Cerebellar cortex (tissue), 1 donor: ENCODE results near the gene PTPRJ.
A peak's percentile ranks its signal among the peaks of the same experiment; 100 is the strongest.
"Not testable (repeated sequence)": the region's sequence is repeated elsewhere in the genome, so short reads cannot be mapped to it uniquely, and the experiment has no call there.

ENCODE experiments used
- DNase-seq: peaks from one replicate; pipeline ENCODE4 v3.0.0-alpha.2; 2015; ENCODE audit warnings: low spot score

The PTPRJ gene

DNA sequence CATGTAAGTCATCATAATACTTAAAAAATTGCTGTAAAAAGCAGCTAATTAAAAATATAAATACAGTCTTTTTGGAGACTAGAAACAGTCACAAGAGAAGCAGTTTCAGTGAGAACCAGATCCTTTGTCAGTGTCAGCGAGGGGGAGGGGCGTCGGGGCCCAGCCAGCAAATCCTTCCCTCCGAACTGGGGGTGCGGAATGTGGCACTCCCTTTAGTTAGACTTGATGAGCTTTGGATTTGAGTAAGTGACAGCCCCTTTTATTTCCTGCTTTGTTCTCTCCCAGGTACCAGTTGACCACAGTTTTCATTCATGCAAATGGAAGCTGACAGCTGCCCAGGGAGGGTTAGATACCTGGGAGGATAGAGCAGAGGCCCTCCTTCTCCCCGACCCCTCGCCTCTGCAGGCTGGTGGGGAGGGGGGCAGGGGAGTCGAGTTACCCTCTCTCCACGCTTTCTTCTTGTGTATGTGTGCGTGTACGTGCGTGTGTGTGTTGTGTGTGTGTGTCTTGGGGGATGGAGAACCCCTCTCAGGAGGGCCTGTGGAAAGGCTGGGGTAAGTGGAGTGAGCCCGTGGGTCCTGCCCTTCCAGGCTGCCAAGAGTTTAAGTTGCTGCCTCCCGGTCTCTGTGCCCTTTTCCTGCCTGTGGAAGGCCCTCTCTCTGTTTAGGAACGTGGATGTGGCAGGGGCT is 38.3 kb downstream of the PTPRJ start:
- DNase-seq, result no peak

DNA sequence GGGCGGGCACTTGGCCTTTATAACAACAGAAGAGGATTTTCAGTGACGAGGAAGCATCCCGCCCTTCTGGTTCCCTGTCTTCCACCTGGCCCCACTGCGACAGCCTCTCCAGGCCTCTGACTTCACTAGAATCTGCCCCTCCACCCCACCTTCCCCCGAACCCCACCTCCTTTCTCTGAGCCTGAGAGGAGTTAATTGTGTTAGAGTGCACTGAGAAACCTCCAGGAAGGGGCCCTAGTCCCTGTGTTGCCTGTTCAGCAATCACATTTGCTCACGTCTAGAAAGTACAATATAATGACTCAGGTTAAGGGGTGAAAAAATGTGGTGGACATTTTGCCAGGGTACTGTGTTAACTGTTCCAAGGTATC is 38.8 kb downstream of the PTPRJ start:
- DNase-seq, result no peak

DNA sequence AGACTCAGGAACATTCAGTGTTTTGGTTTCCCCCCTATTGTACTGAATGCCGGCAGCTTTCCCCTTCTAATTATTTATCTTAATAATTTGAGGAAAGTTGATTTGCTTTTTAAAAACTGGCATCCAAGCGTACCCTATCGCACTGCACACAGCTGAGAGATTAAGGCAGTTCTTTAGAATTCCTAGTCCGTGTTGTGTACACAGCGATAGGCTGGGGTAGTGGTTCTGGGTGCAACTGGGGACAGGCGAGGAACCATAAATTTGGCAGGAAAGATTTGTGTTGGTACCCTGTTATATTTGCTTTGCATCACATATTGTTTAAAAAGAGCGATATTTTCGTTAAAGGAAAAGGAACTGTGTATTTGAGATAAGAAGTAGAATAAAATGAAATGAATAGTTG is 39.2 kb downstream of the PTPRJ start:
- DNase-seq, result no peak

DNA sequence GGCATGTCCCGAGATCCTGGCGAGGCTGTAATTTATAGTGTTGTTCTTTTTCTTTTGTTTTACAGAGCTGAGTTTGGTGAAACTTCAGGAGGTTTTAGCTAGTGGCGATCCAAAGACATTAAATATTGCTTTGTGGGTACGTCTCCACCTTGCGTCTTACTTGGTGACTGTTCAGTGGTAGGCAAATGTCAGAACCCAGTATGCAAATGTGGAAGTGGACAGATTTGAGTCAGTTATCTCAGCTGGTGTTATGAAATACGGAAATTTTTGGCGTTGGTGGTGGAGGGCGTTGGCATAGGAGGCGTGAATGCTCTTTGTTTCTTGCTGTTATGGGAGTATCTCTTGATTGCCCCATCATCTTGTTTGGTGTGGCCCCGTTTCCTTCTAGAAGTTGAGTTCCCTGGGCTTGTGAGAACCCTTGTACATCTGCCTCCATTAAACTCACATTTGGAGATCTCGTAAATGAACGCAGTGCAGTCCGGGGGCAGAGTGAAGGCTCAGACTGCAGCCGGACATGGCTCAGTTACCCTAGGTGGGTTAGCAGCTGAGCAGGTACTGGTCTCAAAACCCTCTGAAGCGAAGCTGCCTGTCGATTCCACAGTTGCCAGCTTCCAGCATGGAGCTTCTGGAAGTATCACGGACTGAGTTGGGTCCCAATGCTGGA is 39.9 kb downstream of the PTPRJ start:
- no peak for DNase-seq

DNA sequence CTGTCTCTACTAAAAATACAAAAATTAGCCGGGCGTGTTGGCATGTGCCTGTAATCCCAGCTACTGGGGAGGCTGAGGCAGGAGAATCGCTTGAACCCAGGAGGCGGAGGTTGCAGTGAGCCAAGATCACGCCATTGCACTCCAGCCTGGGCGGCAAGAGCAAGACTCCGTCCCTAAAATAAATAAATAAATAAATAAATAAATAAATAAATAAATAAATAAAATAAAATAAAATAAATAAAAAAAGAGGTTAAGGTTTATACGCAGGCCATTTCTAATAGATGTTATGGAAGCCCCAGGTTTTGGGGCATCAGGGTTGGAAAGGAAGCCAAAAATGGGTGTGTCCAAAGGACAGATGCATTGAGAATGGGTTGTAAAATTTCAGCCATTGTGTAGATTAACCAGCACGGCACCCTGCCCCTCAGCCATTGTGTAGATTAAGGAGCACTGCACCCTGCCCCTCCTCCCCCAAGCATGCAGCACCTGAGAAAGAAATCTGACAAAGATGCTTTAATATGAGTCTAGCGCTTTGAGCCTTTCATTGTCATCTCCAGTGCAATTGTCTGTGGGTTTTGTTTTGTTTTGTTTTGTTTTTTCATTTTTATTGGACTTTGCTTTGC is 41.0 kb downstream of the PTPRJ start:
- DNase-seq, result not testable (repeated sequence)

DNA sequence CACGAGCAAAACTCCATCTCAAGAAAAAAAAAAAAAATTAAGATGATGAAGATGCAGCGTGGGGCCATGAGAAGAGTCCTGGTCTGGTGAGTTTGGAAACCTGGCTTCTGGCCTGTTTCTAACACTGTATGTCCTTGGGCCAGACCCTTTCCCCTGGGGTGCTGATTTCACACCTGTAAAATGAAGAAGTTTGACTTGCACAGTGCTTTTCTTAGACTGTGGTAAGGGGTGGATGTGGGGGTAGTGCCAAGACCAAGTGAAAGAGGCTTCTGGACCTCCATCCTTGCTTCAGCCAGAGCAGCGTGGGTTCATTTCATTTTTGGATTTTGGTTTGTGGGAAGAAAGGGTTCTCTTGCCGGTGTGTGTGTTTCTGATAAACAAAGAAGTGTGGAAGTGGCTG is 42.1 kb downstream of the PTPRJ start:
- no peak for DNase-seq

DNA sequence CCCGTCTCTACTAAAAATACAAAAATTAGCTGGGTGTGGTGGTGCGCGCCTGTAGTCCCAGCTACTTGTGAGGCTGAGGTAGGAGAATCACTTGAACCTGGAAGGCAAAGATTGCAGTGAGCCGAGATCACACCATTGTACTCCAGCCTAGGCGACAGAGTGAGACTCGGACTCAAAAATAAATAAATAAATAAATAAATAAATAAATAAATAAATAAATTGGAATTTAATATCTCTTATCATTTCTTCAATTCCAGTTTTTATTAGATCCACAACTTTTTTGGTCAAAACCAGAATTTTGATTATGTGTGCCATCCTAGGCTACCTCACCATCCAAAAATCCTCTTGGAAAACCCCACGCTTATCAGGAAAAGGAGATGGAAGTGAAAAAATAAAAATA is 43.2 kb downstream of the PTPRJ start:
- not testable (repeated sequence) for DNase-seq

DNA sequence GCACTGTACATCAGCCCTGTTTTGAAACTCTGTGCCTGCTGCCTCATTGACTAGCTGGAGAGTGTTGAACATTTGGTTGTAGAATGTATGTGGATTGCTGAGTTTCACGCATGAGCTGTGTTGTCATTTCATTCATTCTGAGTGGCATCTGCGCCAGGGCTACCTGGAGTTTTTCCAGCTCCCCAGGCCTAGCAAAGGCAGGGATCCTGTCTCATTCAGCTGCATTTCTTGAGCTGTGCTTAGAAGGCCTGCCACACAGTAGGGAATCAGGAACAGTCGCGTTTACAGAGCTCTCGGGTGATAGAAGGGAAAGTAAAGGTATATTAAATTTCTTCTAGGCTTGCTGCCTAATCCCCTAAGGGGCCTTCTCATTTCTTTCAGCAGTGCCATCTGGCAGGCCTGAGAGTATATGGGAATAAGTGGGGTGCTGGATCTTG is 44.3 kb downstream of the PTPRJ start:
- DNase-seq, result peak; percentile 93

DNA sequence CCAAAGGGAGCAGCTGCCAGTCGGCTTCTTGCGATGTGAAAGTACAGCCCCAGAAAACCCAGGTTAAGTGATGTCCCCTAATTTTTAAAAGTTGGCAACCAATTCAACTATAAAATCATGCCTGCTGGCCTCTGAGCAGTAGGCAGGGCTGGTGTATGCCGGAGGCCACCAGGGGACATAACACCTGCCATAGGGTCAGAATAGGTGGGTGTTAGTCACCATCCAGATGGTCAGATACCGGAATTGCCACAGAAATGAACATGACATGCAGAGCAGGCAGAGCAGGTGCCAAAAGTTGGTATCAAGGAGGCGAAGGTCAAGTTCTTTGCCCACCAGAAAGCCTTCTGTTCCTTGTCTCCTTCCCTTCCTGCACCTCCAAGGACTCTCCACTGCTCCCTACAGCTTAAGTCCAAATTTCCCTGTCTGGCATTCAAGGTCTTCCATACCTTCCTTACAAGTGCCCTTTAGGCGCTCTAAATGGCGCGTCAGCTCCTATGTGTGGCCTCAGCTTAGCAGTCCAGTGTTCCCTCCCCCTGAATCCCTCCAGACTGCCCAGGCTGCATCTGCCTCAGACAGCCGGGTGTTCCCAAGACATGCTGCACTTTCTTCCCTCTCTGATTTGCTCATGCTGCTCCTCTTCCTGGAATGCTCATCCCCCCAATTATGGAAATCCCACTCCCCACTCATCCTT is 45.1 kb downstream of the PTPRJ start:
- peak; percentile 20 for DNase-seq

DNA sequence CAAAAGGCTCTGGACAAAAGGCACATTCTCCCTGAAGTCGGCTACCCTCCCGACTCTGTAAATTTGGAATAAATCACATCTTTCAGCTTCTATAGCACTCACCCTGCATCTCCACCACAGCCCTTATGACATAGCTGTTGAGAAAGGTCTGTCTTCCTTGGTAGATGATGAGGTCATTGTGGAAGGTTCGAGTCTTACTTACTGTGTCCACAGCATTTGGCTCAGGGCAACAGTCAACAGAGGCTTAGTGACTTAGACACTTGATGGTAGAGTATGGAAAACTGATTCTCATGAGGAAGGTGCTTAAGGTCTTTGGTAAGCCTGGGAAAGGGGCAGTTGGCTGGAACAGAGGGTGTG is 45.6 kb downstream of the PTPRJ start:
- no peak for DNase-seq

DNA sequence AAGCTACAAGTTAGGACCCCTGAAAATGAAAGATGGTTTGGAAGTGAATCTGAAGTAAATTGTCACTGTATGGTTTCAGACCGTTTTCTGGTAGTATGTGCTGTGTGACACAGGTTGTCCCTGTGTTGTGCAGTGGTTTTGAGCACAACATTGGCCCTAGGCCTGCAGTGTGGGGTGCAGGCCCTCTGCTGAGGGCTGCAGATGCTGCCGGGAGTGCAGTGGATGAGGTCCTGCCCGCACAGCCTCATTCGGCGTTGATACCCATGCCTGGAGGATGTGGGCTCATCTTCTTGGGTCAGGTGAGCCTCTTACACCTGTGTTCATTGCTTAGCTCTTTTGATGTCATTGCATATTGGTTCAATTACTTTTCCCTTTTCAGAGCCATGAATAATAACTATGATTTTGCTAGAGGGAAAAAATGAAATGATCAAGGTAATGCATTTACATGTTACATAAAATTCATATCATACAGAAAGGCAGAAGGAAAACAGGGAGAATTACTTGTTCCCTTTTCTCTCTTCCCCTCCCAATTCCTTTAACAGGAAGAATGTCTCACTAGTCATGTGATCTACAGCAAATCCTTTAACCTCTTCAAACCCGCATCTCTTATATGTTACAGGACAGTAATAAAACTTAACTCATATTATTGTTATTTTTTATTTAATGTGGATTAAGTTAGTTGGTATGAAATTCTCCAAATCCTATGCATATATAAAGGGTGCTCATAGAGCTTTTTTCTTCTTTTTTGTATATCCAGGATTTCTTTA is 48.7 kb downstream of the PTPRJ start:
- no peak for DNase-seq

DNA sequence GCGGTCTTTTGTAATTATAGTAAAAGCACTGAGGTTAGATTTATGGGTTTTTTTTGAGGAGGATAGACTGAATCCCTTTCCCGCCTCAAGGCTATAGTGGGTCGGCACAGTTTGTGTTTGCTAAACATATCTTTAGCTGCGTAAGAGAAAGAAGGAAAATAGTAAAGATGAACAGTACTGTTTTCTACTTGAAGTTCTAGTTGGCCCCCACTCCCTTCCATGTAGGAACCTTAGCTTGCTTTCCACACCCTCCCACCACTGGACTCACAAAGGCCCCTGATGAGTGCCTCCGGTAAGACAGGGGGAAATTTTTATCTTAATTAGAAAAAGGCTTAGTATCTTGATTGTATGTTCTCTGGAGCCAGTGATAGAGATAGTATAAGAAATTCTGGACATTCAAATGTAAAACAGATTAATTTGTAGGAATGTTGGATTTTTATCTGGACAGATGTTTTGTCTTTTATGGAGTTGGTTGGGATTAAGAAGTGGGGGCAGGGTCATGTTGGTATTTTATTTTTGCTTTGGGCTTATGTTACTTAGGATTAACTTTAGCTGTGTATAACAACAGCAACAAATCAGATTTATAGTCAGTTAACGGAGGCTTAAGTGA is 49.4 kb downstream of the PTPRJ start:
- DNase-seq, result no peak

DNA sequence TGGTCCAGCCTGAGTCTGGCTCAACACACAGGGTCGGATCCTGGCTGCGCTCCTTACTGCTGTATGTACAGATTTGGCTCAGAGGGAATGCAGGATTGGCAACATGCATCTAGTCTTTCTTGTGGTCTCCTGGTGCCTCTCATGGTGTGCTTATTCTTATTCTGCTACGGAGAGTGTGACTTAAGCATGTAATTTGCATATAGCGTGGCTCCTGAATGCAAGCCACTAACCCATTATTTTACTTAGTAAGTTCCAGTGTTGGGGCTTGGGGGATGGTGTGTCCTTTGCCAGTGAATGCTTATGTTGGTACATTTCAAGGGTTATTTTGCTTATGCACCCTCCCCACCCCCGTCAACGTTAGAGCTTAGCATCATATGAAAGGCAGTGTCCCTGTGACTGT is 51.2 kb downstream of the PTPRJ start:
- DNase-seq, result no peak

DNA sequence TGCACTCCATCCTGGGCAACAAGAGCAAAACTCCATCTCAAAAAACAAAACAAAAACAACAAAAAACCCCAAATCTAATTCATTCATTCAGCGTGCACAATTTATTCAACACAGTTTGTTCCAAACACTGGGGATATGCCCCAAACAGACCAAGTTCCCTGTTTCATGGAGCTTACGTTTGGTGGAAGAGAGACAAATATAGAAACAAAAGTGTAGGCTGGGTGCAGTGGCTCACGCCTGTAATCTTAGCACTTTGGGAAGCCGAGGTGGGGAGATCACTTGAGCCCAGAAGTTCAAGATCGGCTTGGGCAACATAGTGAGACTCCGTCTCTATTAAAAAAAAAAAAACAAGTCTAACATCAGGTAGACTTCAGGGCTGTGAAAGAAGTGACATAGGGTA is 52.4 kb downstream of the PTPRJ start:
- no peak for DNase-seq

DNA sequence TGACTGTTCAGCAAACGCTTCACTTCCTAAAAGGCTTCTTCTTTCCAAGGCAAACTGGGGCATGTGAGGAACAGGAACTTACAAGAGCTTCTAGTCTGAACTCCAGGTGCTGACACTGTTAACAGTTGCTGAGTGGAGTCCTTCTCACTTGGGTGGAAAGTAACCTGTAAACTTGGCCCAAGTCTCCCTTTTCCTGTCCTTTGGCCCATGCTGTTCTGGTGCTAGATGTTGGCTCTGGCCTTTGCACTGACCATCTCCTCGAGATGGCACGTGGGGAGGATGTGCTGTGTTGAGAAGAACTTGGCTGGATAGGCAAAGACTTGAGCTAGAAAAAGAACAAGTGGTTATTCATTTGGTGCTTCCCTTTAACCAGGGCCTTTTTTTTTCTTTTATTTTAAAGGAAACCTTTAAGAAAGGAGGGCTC is 53.6 kb downstream of the PTPRJ start:
- no peak for DNase-seq

DNA sequence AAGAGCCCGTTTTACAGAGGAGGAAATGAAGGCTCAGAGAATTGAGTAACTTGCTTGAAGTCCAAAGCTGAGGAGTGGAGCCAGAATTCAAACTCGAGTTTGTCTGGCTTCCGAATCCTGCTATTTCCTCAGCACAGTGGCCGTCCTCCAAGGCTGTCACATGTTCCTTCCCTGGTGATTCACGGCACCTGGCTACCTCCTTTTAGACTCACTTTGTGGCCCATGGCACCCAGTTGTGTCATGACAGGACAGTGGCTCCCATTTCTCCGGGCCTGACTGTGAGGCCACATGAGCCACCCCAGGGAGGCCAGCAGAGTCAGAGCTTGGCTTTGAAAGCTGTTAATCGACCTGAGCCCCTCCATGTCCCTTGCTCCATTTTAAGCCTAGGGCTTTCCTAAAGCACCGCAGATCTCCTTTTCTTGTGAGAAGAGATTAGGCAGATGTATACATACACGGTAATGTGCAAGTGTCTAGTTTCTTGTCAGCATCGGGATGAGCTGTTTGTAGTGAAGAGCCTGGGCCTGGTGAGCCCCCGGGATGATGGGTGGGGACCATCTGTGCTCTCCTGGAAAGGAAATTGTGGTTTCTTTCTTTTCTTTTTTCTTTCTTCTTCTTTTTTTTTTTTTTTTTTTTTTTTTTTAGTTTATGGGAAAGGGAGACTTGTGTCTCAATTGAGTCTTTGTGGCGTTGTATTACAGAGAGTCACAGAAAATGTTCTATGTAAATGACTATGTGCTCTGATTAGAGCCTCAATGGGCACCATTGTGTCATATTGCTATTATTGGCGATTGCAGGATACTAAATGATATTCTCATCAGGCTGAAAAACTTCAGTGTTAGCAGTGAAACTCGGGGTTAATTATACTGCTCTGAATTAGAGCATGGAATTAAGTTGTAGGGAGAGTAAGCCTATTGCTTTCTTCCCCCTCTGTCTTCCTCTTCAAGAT is 54.8 kb downstream of the PTPRJ start:
- peak; percentile 42 for DNase-seq

DNA sequence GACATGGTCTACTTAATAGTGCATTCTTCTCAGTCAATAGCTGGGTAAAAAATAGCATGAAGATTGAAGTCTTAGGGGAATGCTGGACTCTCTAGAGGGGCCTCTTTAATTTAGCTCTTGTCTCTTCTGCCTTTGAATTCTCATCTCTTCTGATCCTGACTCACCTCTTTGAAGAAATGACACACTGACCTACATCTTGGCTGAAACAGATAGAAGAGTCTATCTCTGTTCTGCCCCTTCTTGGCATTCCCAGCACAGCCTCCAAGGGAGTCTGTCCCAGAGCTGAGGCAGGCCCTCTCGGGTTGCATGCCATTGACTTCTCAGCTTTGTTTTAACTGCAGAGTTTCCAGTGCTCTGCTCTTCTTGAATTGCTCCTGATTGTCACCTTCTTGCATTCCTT is 55.7 kb downstream of the PTPRJ start:
- DNase-seq, result no peak

DNA sequence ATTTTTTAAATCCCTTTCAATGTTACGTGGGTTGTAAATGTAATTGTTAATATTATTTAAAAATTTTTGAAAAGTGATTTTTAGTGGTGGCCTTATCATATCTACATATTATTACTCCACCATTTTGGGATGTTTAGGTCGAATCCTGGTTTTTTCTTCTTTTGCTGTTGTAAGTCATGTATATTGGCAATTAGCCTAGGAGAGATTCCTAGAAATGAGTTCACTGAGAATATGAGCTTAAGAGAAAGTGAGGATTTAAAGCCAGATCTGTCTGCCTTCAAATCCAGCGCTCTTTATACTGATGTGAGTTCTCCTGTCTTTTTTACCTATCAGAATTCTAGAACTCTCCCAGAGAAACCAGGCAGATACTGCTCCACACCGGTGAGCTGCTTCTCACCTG is 56.1 kb downstream of the PTPRJ start:
- DNase-seq, result no peak

DNA sequence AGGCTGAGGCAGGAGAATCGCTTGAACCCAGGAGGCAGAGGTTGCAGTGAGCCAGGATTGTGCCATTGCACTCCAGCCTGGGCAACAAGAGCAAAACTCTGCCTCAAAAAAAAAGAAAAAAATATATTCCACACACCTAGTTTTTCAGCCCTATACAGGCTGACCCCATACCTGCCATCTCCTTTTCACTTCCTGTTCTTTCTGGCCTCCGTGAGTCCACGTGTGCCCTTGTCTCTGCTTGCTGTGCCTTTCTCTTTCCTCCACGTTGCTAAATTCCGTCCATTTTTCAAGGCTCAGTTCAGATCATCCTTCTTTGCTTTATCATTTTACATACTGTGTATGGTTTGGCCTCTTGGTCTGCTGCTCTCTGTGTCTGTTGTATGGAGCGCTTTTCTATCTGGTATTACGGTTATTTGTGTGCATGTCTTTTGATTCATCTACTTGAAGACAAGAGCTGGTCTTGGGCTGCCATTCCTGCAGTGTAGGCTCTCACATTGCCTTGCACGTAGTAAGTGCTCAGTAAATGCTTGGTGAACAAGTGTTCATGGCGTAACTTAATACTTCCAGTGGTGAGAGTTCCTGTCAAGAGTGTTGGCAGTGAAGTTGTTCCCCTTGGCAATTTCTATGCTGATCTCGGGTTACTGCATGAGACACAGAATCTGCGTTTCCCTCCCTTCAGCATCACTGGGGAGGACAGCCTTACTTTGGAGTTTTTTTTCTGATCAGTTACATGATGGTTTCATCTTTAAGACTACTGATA is 57.5 kb downstream of the PTPRJ start:
- no peak for DNase-seq
